Adrenal gland (tissue), 19 donors: ENCODE results near the gene RPS15A. TPM values are rescaled to one million over a fixed set of nuclear protein-coding genes. Genes with fewer than 3 reads are reported as not detected.

Source experiments
- DNase-seq, 7 donors: peaks; one replicate each; pipeline ENCODE4 v3.0.0-alpha.2; 2019 to 2020
- H3K27ac ChIP-seq, 5 donors: fragments of 200-600 bp; sonication (generic) in 4 of 5; 1 replicate in 3 of 5; 2 replicates in 2 of 5; pipeline versions ENCODE4 v1.5.1 to v1.8.0; 2016 to 2020; ENCODE audit warnings: mild to moderate bottlenecking in 1 of 5
- H3K27me3 ChIP-seq: fragments of 200-600 bp; 2 replicates; pipeline ENCODE4 v1.8.0; 2021
- H3K36me3 ChIP-seq, 2 donors: fragments of 200-600 bp; replicated peaks in 1 of 2; 1 replicate in 1 of 2; 2 replicates in 1 of 2; pipeline versions ENCODE4 v1.5.1 to v1.8.0; 2018 to 2022
- H3K4me1 ChIP-seq, 2 donors: fragments of 200-600 bp; replicated peaks in 1 of 2; 1 replicate in 1 of 2; 2 replicates in 1 of 2; pipeline versions ENCODE4 v1.5.1 to v1.8.0; 2018 to 2021
- H3K4me3 ChIP-seq, 4 donors: fragments of 200-600 bp; sonication (generic) in 3 of 4; one replicate each; pipeline ENCODE4 v1.5.1; 2016 to 2018
- H3K9me3 ChIP-seq, 3 donors: fragments of 200-600 bp; sonication (generic) in 1 of 3; replicated peaks in 1 of 3; 1 replicate in 2 of 3; 2 replicates in 1 of 3; pipeline versions ENCODE4 v1.5.1 to v1.8.0; 2016 to 2021
- CTCF ChIP-seq, 6 experiments: fragments of 450-650 bp in 4 of 6; fragments of 200-600 bp in 2 of 6; sonication (generic) in 1 of 6; IDR thresholded peaks; 1 replicate in 5 of 6; 2 replicates in 1 of 6; pipeline versions ENCODE4 v1.5.1 to v1.8.0; 2016 to 2021; ENCODE audit warnings: antibody characterized with exemption in 6 of 6, mild to moderate bottlenecking in 2 of 6, moderate library complexity in 1 of 6
- POLR2A ChIP-seq, 2 donors: fragments of 450-650 bp; IDR thresholded peaks; one replicate each; pipeline ENCODE4 v1.6.1; 2017; ENCODE audit warnings: antibody characterized with exemption in 2 of 2, mild to moderate bottlenecking in 2 of 2, moderate library complexity in 1 of 2
- WGBS, 4 donors: extraction: QIAGEN DNeasy Blood & Tissue Kit in 2 of 4; methylation state at CpG; one replicate each; pipeline versions ENCODE4 v1.1.5 to v1.1.7; 2013 to 2017; 5-methylcytosine and 5-hydroxymethylcytosine counted together
- intact Hi-C, 2 donors: fragments of 100-400 bp; cut with DNase I; formaldehyde crosslinking; loops; one replicate each; pipeline versions ENCODE4 v1.14.1 to v1.15.0; 2022 to 2023
- long read RNA-seq, 10 donors: library from polyadenylated mRNA in 3 of 10; unstranded in 2 of 10; stranded (forward) in 1 of 10; transcript quantifications; one replicate each; pipeline ENCODE4 v2.0.0 and lab custom pipeline, GENCODE V29; 2021 to 2026
- polyA plus RNA-seq, 3 donors: library from polyadenylated mRNA; stranded (reverse); fragments of 200-250 nt in 2 of 3; fragments of 350-450 nt in 1 of 3; fragmentation: Illumina TruSeq in 1 of 3; extraction: RNeasy Lipid Tissue Mini Kit (QIAGEN cat#74804) in 1 of 3; gene quantifications; one replicate each; pipeline ENCODE4 v1.2.3, GENCODE V29; 2013 to 2014
- total RNA-seq, 9 donors: library from RNA; depleted of rRNA in 4 of 9; stranded (reverse); fragments of >200 nt in 4 of 9; fragments of 120-200 nt in 1 of 9; fragmentation: NEBNext Ultra II Directional in 1 of 9; extraction: Animal tissue kit (Norgen Biotek cat#: 25700) in 1 of 9; gene quantifications; one replicate each; pipeline versions ENCODE4 v1.1.0 to v1.2.4, GENCODE V29; 2013 to 2023
- donor health status: healthy with polysubstance abuse.
- donor health status: Bipolar disorder and iron deficiency.
- donor health status: DM: yes; HTN: yes; CAD: no.
- donor health status: DM: no; HTN: no; CAD: no.
- donor health status: DM: no; HTN: no; CAD: no.
- donor health status: DM: yes; HTN: yes; CAD: no.

Gene RPS15A
- total RNA-seq: 1,000 to 10,000 TPM in 8 of 9 donors, 100 to 1,000 TPM in 1; 839 to 2,498 (median 1,295) TPM
- 1,000 to 10,000 TPM; 1,326 to 2,087 (median 2,036) TPM for polyA plus RNA-seq
- long read RNA-seq, donor 1, transcript RPS15A-201 (5 exons, 2,203 nt): minor isoform, 47 of 1,103 reads
- long read RNA-seq, donor 1, transcript RPS15A-203 (5 exons, 525 nt): major isoform, 766 of 1,103 reads
- long read RNA-seq, donor 1, transcript RPS15A-209 (2 exons, 606 nt): minor isoform, 7 of 1,103 reads
- long read RNA-seq, donor 1, transcript RPS15A-212 (6 exons, 589 nt): minor isoform, 6 of 1,103 reads
- long read RNA-seq, donor 1, partial matches to known transcripts: 266 of 1,103 reads
- long read RNA-seq, donor 1, other reads (novel, unspliced or antisense): 0 of 1,103 reads
- long read RNA-seq, donor 2, transcript RPS15A-203 (5 exons, 525 nt): major isoform, 554 of 778 reads
- long read RNA-seq, donor 2, transcript RPS15A-201 (5 exons, 2,203 nt): minor isoform, 13 of 778 reads
- long read RNA-seq, donor 2, partial matches to known transcripts: 204 of 778 reads
- long read RNA-seq, donor 2, other reads (novel, unspliced or antisense): 0 of 778 reads
- long read RNA-seq, donor 3, transcript RPS15A-212 (6 exons, 589 nt): minor isoform, 8 of 705 reads
- long read RNA-seq, donor 3, transcript RPS15A-203 (5 exons, 525 nt): major isoform, 477 of 705 reads
- long read RNA-seq, donor 3, transcript RPS15A-201 (5 exons, 2,203 nt): minor isoform, 38 of 705 reads
- long read RNA-seq, donor 3, partial matches to known transcripts: 172 of 705 reads
- long read RNA-seq, donor 3, other reads (novel, unspliced or antisense): 0 of 705 reads
- long read RNA-seq, donor 4, transcript RPS15A-203 (5 exons, 525 nt): major isoform, 1,169 of 1,577 reads
- long read RNA-seq, donor 4, transcript RPS15A-212 (6 exons, 589 nt): minor isoform, 5 of 1,577 reads
- long read RNA-seq, donor 4, transcript RPS15A-210 (4 exons, 418 nt): minor isoform, 7 of 1,577 reads
- long read RNA-seq, donor 4, transcript RPS15A-201 (5 exons, 2,203 nt): minor isoform, 76 of 1,577 reads
- long read RNA-seq, donor 4, partial matches to known transcripts: 303 of 1,577 reads
- long read RNA-seq, donor 4, other reads (novel, unspliced or antisense): 17 of 1,577 reads
- long read RNA-seq, donor 5, transcript RPS15A-203 (5 exons, 525 nt): major isoform, 743 of 845 reads
- long read RNA-seq, donor 5, transcript RPS15A-201 (5 exons, 2,203 nt): minor isoform, 39 of 845 reads
- long read RNA-seq, donor 5, transcript RPS15A-212 (6 exons, 589 nt): minor isoform, 5 of 845 reads
- long read RNA-seq, donor 5, partial matches to known transcripts: 51 of 845 reads
- long read RNA-seq, donor 5, other reads (novel, unspliced or antisense): 2 of 845 reads
- long read RNA-seq, donor 6, transcript RPS15A-201 (5 exons, 2,203 nt): minor isoform, 72 of 1,661 reads
- long read RNA-seq, donor 6, transcript RPS15A-203 (5 exons, 525 nt): major isoform, 1,232 of 1,661 reads
- long read RNA-seq, donor 6, partial matches to known transcripts: 337 of 1,661 reads
- long read RNA-seq, donor 6, other reads (novel, unspliced or antisense): 14 of 1,661 reads
- long read RNA-seq, donor 7, transcript RPS15A-201 (5 exons, 2,203 nt): minor isoform, 24 of 566 reads
- long read RNA-seq, donor 7, transcript RPS15A-203 (5 exons, 525 nt): major isoform, 399 of 566 reads
- long read RNA-seq, donor 7, partial matches to known transcripts: 136 of 566 reads
- long read RNA-seq, donor 7, other reads (novel, unspliced or antisense): 0 of 566 reads
- long read RNA-seq, donor 8, transcript RPS15A-203 (5 exons, 525 nt): major isoform, 976 of 1,298 reads
- long read RNA-seq, donor 8, transcript RPS15A-209 (2 exons, 606 nt): minor isoform, 13 of 1,298 reads
- long read RNA-seq, donor 8, transcript RPS15A-212 (6 exons, 589 nt): minor isoform, 7 of 1,298 reads
- long read RNA-seq, donor 8, transcript RPS15A-201 (5 exons, 2,203 nt): minor isoform, 51 of 1,298 reads
- long read RNA-seq, donor 8, partial matches to known transcripts: 248 of 1,298 reads
- long read RNA-seq, donor 8, other reads (novel, unspliced or antisense): 0 of 1,298 reads
- long read RNA-seq, donor 9, transcript RPS15A-209 (2 exons, 606 nt): minor isoform, 5 of 989 reads
- long read RNA-seq, donor 9, transcript RPS15A-203 (5 exons, 525 nt): major isoform, 677 of 989 reads
- long read RNA-seq, donor 9, transcript RPS15A-201 (5 exons, 2,203 nt): minor isoform, 41 of 989 reads
- long read RNA-seq, donor 9, transcript RPS15A-212 (6 exons, 589 nt): minor isoform, 6 of 989 reads
- long read RNA-seq, donor 9, partial matches to known transcripts: 249 of 989 reads
- long read RNA-seq, donor 9, other reads (novel, unspliced or antisense): 5 of 989 reads
- long read RNA-seq, donor 10, transcript RPS15A-201 (5 exons, 2,203 nt): minor isoform, 20 of 475 reads
- long read RNA-seq, donor 10, transcript RPS15A-203 (5 exons, 525 nt): major isoform, 348 of 475 reads
- long read RNA-seq, donor 10, partial matches to known transcripts: 96 of 475 reads
- long read RNA-seq, donor 10, other reads (novel, unspliced or antisense): 0 of 475 reads

GRCh38 chr16:18789850-18790706 lies at the start of gene RPS15A:
RPS15A (minus strand) TSS chr16:18790334; CDS start chr16:18789113, 1,221 bp downstream.
- no peaks in the 10 kb centered on the region for H3K27me3 ChIP-seq
- H3K27ac ChIP-seq: peak within 1 kb of the TSS; percentile 1 to 96 (median 77)
- TF ChIP-seq CTCF (IDR thresholded peaks at IDR 0.05) (no peak), POLR2A (IDR thresholded peaks at IDR 0.05) (peak; percentile 48 to 59)
- intact Hi-C loops: no loop called here
- peaks cover 0 to 68% of the 10 kb centered on the region in 2 donors for H3K36me3 ChIP-seq
- H3K4me1 ChIP-seq: peaks cover 23 to 71% of the 10 kb centered on the region in 2 donors
- H3K4me3 ChIP-seq: peak within 1 kb of the TSS; percentile 54 to 100 (median 80)
- 2 to 4% (median 4%) methylated on average over 35 to 60 of the region's 60 CpGs for WGBS, 4 donors
- peak; percentile 94 to 98 (median 97) for DNase-seq
- no peaks in the 10 kb centered on the region for H3K9me3 ChIP-seq

- Histone ChIP-seq H3K27ac (no peak overlapping the region), H3K4me3 (no peak overlapping the region), H3K27me3 (no peaks in the 10 kb centered on the region), H3K36me3 (peaks cover 0 to 77% of the 10 kb centered on the region in 2 donors), H3K9me3 (no peaks in the 10 kb centered on the region), H3K4me1 (no peaks in the 10 kb centered on the region)
- TF ChIP-seq POLR2A (IDR thresholded peaks at IDR 0.05): no peak
- TF ChIP-seq CTCF (IDR thresholded peaks at IDR 0.05): no peak
- 86 to 88% (median 87%) methylated on average over 6 of the region's 6 CpGs for WGBS, 4 donors
- no peak for DNase-seq
- intact Hi-C loops: no loop called here
These were observed 49.4 kb upstream of the RPS15A start for GRCh38 chr16:18839555-18839954.
